NCI-H526 (cell line): Measurements from ENCODE around the gene SOCS7.

Source experiments
- DNase-seq, 2 experiments: peaks; one replicate each; lab custom pipeline; 2025; lab: John Stamatoyannopoulos, UW

SOCS7 gene

DNA sequence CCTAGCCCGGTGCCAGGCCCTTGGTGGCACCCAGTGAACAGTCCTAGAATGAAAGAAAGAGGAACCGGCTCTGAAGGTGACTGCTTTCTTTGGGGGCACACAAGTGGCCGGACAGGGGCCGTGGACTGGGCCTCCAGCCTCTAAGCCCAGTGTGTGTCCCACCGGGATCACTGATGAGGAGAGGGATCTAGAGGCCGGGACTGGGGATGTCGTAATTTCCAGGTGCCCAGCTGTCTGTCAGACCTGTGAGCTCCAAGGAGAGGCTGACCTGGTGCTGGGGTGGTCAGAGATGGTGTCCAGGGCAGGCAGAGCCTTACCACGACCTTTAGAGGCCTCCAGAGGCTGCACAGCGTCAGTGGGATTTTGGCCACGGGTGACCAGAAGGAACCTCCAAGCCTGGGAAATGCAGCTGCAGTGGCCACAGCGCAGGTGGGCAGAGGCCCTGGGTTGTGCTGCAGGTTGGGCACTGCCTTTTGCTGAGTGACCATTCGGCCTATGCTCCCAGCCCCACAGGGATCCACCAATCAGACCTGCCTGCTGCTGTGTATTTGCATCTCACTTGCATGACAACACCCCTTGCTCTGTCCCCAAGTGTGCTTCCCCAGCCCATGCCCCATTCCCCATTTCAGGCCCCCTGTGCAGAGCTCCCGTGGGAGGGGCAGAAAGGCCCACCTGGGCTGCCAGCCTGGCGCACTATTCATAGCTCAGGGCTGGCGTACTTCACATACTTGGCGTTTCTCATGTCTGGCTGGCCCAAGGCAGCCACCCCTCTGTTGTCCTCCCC lies 89.2 kb downstream of the SOCS7 start:
- peak in 1 of 2 experiments; percentile 29 for DNase-seq

DNA sequence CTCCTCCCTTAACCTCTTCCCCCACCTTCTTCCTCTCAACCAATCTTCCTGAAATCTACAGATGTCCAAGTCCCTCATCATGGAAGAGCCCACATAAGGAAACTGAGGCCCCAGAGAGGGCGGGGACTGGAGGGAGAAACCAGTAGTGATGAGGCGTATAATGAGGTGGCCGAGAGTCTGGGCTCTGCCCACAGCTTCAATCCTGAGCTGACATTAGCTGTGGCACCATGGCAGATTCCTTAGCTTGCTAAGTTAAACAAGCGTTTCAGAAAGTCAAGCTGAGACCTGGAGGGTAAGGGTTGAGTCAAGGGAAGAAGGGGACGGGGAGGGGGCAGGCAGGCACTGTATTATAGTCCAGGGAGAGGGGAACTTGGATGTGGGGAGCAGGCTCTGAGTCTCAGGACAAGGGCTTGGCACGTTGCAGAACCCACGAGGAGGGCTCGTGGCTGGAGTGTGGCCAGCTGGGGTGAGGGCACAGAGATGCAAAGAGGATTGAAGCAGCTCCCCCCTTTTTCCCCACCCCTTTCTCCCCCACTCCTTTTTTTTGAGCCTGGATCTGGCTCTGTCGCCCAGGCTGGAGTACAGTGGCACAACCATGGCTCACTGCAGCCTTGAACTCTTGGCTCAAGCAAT lies 89.9 kb downstream of the SOCS7 start:
- DNase-seq, result no peak

- DNase-seq, result no peak
Measured at GRCh38 chr17:38442548-38442947, 90.9 kb downstream of the SOCS7 start.

GRCh38 chr17:38443356-38444031 lies 91.8 kb downstream of the SOCS7 start:
- DNase-seq, result no peak

DNA sequence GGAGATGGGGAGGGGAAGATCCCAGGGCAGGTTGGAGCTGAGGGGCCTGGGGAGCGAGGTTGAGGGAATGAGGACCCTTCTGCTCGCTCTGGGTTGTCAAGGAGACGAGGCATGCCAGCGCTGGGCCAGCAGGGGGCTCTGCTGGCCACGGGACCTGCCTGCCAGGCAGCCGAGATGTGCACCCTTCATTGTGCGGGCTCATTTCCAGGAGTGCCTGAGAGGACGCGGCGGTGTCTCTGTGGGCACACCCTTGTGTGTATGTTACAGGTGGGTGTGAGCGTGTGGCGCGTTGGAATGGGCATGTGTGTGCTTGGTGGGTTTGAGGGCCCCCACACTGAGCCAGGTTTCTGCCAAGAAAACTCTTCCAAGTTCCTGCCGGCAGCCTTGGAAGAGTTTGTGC lies 92.5 kb downstream of the SOCS7 start:
- peak; percentile 21 to 84 for DNase-seq

GRCh38 chr17:38447502-38448085 lies 96.0 kb downstream of the SOCS7 start:
- DNase-seq, result no peak

- no peak for DNase-seq
Measured at GRCh38 chr17:38448208-38448771, 96.6 kb downstream of the SOCS7 start.

DNA sequence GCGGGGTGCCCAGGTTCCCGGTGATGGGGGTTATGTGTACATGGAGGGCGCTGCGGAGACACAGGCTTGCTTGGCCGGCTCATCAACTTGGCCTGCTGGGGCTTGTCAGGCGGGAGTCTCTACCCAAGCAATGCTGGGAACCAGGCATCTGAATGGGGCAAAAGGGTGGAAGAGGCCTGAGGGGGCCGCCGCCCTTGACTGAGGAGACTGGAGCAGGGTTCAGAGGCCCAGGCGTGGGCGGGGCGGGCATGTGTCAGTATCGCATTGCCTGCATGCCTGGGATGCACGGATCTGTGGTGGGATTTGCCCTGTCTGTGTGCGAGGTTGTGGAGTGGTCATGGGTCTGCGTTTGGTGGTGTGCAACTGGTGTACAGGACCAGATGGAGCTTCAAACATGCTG lies 97.7 kb downstream of the SOCS7 start:
- DNase-seq, result no peak

DNA sequence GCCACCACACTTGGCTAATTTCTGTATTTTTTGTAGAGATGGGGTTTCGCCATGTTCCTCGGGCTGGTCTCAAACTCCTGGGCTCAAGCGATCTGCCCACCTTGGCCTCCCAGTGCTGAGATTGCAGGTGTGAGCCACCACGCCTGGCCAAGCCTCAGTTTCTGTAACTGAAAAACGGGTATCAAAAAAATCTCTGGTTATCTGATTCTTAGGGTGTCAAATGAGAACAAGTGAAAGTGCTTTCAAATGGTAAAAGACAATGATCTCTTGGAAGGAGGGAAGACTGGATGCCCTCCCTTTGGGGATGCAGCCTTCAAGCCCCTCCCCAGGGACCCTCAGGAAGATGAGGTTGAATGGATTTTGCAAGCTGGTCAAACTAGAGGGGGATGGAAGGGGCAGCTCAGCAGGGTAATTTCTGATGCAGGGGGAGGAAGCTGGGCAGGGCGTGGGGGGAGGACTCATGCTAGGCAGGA lies 98.9 kb downstream of the SOCS7 start:
- no peak for DNase-seq

DNA sequence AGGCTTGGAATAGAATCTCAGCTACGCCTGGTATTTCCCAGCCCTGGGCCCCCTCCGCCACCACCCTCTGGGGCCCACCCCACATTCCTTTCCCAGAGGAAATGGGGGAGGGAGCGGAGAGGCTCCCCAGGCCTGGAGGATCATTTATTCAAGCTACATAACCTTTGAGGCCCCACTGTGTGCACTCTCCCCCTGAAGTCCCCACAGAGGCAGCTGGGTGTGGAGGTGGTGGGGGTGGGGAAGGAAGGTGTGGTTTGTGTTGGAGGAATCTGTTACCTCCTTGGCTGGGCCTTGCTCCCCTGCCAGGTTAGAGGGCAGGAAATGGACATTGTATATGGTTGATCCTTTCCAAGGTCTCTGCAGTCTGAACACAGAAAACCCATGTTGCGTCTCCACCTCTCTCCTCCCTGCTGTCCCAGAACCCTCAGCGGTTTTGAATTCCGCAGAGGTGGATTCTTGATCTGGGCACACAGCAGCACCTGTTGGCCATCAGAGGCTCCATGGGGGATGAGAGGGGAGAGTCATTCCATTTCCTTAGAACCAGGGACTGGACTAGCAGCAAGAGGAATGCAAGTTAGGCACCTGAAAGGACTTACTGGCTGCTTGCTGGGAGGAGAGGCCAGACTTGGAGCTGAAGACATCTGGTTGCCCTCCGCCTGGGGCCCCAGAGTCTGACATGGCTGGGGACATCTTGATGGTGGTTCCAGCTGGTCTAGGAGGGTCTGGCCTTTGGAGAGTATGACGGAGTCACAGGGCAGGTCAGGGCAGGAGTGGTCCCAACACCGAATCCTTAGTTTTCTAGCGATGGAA lies 99.6 kb downstream of the SOCS7 start:
- DNase-seq, result no peak

- no peak for DNase-seq
Measured at GRCh38 chr17:38451840-38452529, 100.3 kb downstream of the SOCS7 start.

GRCh38 chr17:38452719-38453118 lies 101.1 kb downstream of the SOCS7 start:
- DNase-seq, result no peak

- peak in 1 of 2 experiments; percentile 20 for DNase-seq
Measured at GRCh38 chr17:38453951-38454421, 102.3 kb downstream of the SOCS7 start.

DNA sequence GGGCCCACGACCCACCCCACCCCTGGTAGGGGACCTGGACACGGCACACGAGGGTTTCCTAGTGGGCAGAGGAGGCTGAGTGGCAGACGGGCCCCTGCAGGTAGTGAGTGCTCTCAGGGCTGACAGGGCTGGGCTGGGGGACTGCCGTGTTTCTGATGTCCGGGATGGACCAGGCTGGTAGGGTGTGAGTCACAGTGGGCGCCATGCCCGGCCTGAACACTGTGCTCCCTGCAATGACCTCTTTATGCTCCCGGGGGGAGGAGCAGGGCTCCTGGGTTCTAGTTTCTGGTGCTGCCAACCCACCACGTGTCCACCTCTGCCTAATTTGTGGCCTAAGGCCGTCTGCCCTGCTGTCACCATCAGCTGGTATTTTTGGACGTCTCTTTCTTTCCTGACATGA lies 102.9 kb downstream of the SOCS7 start:
- DNase-seq, result no peak
